ENCODE data around the gene PALLD.

PALLD gene

GRCh38 chr4:168734703-168735678, 238.1 kb downstream of the PALLD start:
- H3K27ac ChIP-seq, result peak overlapping the region in 1 of 2 donors; percentile 79

GRCh38 chr4:168735735-168736134, 238.9 kb downstream of the PALLD start:
- peak overlapping the region in 1 of 2 donors; percentile 15 for H3K27ac ChIP-seq
- no peak for DNase-seq (ENCODE audit: low spot score)
- peak overlapping the region; percentile 24 for H3K4me3 ChIP-seq
- no peak for TF ChIP-seq CTCF (IDR thresholded peaks at IDR 0.05)

More at GRCh38 chr4:168734703-168735678, 238.1 kb downstream of the PALLD start:
- H3K4me3 ChIP-seq, result peak overlapping the region; percentile 51
- no peak for TF ChIP-seq CTCF (IDR thresholded peaks at IDR 0.05)
- DNase-seq (ENCODE audit: low spot score), result no peak

GRCh38 chr4:168736860-168737805, 240.3 kb downstream of the PALLD start:
- no peak for TF ChIP-seq CTCF (IDR thresholded peaks at IDR 0.05)
- H3K4me3 ChIP-seq, result no peak overlapping the region
- H3K27ac ChIP-seq, result no peak overlapping the region
- DNase-seq (ENCODE audit: low spot score), result no peak

GRCh38 chr4:168737806-168738172, 240.9 kb downstream of the PALLD start:
- H3K4me3 ChIP-seq, result no peak overlapping the region
- no peak for DNase-seq (ENCODE audit: low spot score)
- no peak overlapping the region for H3K27ac ChIP-seq
- no peak for TF ChIP-seq CTCF (IDR thresholded peaks at IDR 0.05)

GRCh38 chr4:168739886-168740285, 243.0 kb downstream of the PALLD start:
- DNase-seq (ENCODE audit: low spot score), result no peak
- H3K27ac ChIP-seq, result no peak overlapping the region
- TF ChIP-seq CTCF (IDR thresholded peaks at IDR 0.05), result no peak
- H3K4me3 ChIP-seq, result no peak overlapping the region

- H3K27ac ChIP-seq, result no peak overlapping the region
- H3K4me3 ChIP-seq, result no peak overlapping the region
- no peak for DNase-seq (ENCODE audit: low spot score)
- no peak for TF ChIP-seq CTCF (IDR thresholded peaks at IDR 0.05)
Observed at GRCh38 chr4:168740691-168741090, 243.8 kb downstream of the PALLD start.

All from coronary artery (tissue), 2 donors.